GM20431 (cell line): ENCODE measurements around the gene PNKD.

ENCODE experiments used
- in situ Hi-C: fragments of 300-500 bp; cut with MseI, MboI; formaldehyde crosslinking; loops from one replicate; pipeline ENCODE4 v1.15.0; 2020; ENCODE audit warnings: low sequenced_read_pairs; ENCODE audit not compliant: unreplicated experiment

PNKD gene

GRCh38 chr2:218389333-218390150 lies 119.2 kb downstream of the PNKD start:
- in situ Hi-C loops: loop anchor here (10.0 kb wide), 1 partner anchor 95 kb away; the partner anchor contains the start of gene TMBIM1

- in situ Hi-C loops: loop anchor here (10.0 kb wide), 1 partner anchor 96 kb away; the partner anchor contains the start of gene TMBIM1
Observed at GRCh38 chr2:218391202-218391601, 120.9 kb downstream of the PNKD start.

GRCh38 chr2:218392459-218392858 lies 122.1 kb downstream of the PNKD start:
- in situ Hi-C loops: loop anchor here (10.0 kb wide), 1 partner anchor 98 kb away; the partner anchor contains the start of gene TMBIM1

DNA sequence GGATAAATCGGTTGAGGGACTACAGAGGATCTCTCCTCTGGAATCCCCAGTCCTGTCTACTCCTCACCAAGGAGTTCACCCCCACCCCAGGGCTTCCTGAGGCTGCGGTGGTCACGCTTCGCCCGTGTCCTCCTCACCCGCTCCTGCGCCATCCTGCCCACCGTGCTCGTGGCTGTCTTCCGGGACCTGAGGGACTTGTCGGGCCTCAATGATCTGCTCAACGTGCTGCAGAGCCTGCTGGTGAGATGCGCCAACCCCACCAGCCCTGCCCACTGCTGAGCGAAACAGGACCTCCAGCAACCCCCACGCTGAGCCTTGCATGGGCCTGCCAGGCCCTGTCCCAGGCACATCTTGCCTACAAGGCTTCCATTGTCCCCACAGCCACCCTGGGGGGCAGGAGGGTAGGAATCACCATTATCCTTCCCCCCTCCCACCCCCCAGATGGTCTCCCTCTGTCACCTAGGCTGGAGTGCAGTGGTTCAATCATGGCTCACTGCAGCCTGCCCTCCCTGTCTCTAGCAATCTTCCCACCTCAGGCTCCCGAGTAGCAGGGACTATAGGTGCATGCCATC lies 122.7 kb downstream of the PNKD start:
- in situ Hi-C loops: loop anchor here (10.0 kb wide), 1 partner anchor 98 kb away; the partner anchor contains the start of gene TMBIM1

- in situ Hi-C loops: loop anchor here (10.0 kb wide), 1 partner anchor 99 kb away; the partner anchor contains the start of gene TMBIM1
Observed at GRCh38 chr2:218393750-218394290, 123.5 kb downstream of the PNKD start.

DNA sequence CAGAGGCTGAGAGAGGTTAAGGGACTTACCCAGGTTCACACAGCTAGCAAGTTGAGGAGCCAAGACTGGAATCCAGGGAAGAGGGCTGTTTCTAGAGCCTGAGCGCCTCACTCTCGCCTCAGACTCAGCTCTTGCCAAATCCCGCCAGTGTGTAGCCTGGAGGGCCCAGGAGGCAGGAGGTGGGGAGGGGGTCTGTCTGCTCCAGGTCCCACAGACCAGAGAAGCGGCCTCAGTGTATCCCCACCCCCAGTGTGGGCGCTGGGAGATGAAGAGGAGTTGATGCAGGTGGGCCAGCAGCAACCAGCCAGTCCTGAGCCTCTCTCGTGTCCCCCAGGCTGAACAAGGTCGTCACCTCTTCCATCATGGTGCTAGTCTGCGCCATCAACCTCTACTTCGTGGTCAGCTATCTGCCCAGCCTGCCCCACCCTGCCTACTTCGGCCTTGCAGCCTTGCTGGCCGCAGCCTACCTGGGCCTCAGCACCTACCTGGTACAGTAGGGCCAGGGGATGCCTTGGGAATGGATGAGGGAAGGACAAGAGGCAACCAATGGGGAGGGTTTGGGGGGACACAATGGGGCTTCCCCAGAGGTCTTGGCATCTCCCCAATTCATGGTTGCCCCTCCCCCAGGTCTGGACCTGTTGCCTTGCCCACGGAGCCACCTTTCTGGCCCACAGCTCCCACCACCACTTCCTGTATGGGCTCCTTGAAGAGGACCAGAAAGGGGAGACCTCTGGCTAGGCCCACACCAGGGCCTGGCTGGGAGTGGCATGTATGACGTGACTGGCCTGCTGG lies 124.2 kb downstream of the PNKD start:
- in situ Hi-C loops: loop anchor here (10.0 kb wide), 1 partner anchor 100 kb away; the partner anchor contains the start of gene TMBIM1

GRCh38 chr2:218395090-218395444 lies 124.7 kb downstream of the PNKD start:
- in situ Hi-C loops: loop anchor here (10.0 kb wide), 1 partner anchor 100 kb away; the partner anchor contains the start of gene TMBIM1

DNA sequence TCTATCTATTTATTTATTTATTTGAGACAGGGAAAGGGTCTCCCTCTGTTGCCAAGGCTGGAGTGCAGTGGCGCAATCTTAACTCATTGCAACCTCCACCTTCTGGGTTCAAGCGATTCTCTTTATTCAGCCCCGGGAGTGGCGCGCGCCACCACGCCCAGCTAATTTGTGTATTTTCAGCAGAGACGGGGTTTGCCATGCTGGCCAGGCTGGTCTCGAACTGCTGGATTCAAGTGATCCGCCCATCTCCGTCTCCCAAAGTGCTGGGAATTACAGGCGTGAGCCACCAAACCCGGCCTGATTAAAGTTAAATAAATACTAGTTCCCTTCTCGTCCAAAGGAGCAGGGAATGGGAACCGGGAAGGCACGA lies 125.1 kb downstream of the PNKD start:
- in situ Hi-C loops: loop anchor here (10.0 kb wide), 1 partner anchor 101 kb away; the partner anchor contains the start of gene TMBIM1

GRCh38 chr2:218395826-218396687 lies 125.7 kb downstream of the PNKD start:
- in situ Hi-C loops: loop anchor here (10.0 kb wide), 1 partner anchor 101 kb away; the partner anchor contains the start of gene TMBIM1
